Astrocyte (in vitro differentiated cells and primary cell): ENCODE measurements around the gene LMO7.

Experiments
- EZH2 ChIP-seq: IDR thresholded peaks from 2 replicates; pipeline ENCODE4 v1.6.1; 2012; ENCODE audit warnings: mild to moderate bottlenecking, low read length, inconsistent platforms; ENCODE audit not compliant: insufficient read depth
- TF ChIP-seq, protein P1 (sequence below): IDR thresholded peaks from 2 replicates; pipeline ENCODE4 v1.5.1; 2011; ENCODE audit warnings: low read depth, mild to moderate bottlenecking, inconsistent platforms, low read length, moderate library complexity; ENCODE audit not compliant: insufficient read depth

DNA sequence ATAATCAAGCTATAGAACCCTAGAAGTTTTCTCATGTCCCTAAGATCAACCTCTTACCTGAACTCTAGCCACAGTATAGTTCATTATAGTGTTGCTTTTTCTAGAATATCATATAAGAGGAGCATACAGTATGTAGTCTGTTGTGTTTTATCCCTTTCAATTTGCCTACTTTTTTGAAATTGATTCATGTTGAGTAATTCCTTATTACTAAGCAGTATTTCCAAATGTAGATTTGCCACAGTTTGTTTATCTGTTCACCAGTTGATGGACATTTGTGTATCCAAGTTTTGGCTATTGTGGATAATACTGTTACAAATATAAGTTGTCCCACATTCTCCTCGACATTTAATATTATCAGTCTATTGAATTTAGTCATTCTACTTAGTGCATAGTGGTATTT is 138.0 kb downstream of the LMO7 start:
- TF ChIP-seq, protein P1, sequence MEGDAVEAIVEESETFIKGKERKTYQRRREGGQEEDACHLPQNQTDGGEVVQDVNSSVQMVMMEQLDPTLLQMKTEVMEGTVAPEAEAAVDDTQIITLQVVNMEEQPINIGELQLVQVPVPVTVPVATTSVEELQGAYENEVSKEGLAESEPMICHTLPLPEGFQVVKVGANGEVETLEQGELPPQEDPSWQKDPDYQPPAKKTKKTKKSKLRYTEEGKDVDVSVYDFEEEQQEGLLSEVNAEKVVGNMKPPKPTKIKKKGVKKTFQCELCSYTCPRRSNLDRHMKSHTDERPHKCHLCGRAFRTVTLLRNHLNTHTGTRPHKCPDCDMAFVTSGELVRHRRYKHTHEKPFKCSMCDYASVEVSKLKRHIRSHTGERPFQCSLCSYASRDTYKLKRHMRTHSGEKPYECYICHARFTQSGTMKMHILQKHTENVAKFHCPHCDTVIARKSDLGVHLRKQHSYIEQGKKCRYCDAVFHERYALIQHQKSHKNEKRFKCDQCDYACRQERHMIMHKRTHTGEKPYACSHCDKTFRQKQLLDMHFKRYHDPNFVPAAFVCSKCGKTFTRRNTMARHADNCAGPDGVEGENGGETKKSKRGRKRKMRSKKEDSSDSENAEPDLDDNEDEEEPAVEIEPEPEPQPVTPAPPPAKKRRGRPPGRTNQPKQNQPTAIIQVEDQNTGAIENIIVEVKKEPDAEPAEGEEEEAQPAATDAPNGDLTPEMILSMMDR: no peak
- no peak for TF ChIP-seq EZH2
